Measurements from ENCODE around the gene TMPO. TPM values are rescaled to one million over a fixed set of nuclear protein-coding genes. Genes with fewer than 3 reads are reported as not detected.

TMPO gene
- total and polyA plus RNA-seq, 10 of the 15 experiments (the other 5 are each of a cell fraction or from before 2014, with no cell fraction given), result 79.8 to 246 (median 179) TPM

DNA sequence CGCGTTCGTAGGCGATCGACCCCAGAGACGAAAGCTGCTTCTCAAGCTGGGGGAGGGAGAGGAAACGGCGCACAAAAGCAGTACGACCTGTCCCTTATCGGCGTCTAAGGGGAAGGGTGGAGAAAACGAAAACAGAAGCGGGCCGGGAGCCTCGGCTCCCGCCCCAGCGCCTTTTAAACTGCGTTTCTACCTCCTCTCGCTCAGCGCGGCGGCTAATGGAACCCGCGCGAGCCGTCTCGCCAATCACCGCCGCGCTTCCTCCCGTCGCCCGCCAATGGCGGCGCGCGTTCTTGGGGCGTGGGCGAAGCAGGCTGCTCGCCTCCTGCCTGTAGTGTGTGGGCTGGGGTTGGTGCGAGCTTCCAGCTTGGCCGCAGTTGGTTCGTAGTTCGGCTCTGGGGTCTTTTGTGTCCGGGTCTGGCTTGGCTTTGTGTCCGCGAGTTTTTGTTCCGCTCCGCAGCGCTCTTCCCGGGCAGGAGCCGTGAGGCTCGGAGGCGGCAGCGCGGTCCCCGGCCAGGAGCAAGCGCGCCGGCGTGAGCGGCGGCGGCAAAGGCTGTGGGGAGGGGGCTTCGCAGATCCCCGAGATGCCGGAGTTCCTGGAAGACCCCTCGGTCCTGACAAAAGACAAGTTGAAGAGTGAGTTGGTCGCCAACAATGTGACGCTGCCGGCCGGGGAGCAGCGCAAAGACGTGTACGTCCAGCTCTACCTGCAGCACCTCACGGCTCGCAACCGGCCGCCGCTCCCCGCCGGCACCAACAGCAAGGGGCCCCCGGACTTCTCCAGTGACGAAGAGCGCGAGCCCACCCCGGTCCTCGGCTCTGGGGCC lies at the start of gene TMPO (continued):
- peak; percentile 79 for TF ChIP-seq CBFB (IDR thresholded peaks at IDR 0.05; ENCODE audit: low read depth)
- peak; percentile 70 for TF ChIP-seq NFYA (IDR thresholded peaks at IDR 0.05; ENCODE audit: borderline replicate concordance, low read depth, low read length)
- TF ChIP-seq NR2C1 (IDR thresholded peaks at IDR 0.05), result no peak
- TF ChIP-seq, protein P1, sequence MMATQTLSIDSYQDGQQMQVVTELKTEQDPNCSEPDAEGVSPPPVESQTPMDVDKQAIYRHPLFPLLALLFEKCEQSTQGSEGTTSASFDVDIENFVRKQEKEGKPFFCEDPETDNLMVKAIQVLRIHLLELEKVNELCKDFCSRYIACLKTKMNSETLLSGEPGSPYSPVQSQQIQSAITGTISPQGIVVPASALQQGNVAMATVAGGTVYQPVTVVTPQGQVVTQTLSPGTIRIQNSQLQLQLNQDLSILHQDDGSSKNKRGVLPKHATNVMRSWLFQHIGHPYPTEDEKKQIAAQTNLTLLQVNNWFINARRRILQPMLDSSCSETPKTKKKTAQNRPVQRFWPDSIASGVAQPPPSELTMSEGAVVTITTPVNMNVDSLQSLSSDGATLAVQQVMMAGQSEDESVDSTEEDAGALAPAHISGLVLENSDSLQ (IDR thresholded peaks at IDR 0.05), result no peak
- no peak for TF ChIP-seq NRF1 (conservative IDR thresholded peaks at IDR 0.05; ENCODE audit: low read depth, low read length)
- no peak for TF ChIP-seq ZNF217 (IDR thresholded peaks at IDR 0.05)
- no peak for TF ChIP-seq FOXK2 (IDR thresholded peaks at IDR 0.05)
- TF ChIP-seq KAT2A (conservative IDR thresholded peaks at IDR 0.05; ENCODE audit: control insufficient read depth, low read depth, low read length), result no peak
- TF ChIP-seq, protein P2, sequence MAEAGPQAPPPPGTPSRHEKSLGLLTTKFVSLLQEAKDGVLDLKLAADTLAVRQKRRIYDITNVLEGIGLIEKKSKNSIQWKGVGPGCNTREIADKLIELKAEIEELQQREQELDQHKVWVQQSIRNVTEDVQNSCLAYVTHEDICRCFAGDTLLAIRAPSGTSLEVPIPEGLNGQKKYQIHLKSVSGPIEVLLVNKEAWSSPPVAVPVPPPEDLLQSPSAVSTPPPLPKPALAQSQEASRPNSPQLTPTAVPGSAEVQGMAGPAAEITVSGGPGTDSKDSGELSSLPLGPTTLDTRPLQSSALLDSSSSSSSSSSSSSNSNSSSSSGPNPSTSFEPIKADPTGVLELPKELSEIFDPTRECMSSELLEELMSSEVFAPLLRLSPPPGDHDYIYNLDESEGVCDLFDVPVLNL (IDR thresholded peaks at IDR 0.05; ENCODE audit: low read depth, low read length), result peak; percentile 92
- TF ChIP-seq CREM (IDR thresholded peaks at IDR 0.05; ENCODE audit: low read depth), result 0 out of 2 replicates have a peak, but pooled peaks have one; percentile 26
- TF ChIP-seq CREB1 (IDR thresholded peaks at IDR 0.05; ENCODE audit: low read depth), result peak; percentile 60
- TF ChIP-seq, protein P3, sequence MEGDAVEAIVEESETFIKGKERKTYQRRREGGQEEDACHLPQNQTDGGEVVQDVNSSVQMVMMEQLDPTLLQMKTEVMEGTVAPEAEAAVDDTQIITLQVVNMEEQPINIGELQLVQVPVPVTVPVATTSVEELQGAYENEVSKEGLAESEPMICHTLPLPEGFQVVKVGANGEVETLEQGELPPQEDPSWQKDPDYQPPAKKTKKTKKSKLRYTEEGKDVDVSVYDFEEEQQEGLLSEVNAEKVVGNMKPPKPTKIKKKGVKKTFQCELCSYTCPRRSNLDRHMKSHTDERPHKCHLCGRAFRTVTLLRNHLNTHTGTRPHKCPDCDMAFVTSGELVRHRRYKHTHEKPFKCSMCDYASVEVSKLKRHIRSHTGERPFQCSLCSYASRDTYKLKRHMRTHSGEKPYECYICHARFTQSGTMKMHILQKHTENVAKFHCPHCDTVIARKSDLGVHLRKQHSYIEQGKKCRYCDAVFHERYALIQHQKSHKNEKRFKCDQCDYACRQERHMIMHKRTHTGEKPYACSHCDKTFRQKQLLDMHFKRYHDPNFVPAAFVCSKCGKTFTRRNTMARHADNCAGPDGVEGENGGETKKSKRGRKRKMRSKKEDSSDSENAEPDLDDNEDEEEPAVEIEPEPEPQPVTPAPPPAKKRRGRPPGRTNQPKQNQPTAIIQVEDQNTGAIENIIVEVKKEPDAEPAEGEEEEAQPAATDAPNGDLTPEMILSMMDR (IDR thresholded peaks at IDR 0.05 in 2 of 3, conservative IDR thresholded peaks at IDR 0.05 in 1 of 3; ENCODE audit: control insufficient read depth in 2 of 3, extremely low read depth in 1 of 3, insufficient read depth in 1 of 3, low read depth in 3 of 3, low read length in 3 of 3), result no peak
- TF ChIP-seq, protein P4, sequence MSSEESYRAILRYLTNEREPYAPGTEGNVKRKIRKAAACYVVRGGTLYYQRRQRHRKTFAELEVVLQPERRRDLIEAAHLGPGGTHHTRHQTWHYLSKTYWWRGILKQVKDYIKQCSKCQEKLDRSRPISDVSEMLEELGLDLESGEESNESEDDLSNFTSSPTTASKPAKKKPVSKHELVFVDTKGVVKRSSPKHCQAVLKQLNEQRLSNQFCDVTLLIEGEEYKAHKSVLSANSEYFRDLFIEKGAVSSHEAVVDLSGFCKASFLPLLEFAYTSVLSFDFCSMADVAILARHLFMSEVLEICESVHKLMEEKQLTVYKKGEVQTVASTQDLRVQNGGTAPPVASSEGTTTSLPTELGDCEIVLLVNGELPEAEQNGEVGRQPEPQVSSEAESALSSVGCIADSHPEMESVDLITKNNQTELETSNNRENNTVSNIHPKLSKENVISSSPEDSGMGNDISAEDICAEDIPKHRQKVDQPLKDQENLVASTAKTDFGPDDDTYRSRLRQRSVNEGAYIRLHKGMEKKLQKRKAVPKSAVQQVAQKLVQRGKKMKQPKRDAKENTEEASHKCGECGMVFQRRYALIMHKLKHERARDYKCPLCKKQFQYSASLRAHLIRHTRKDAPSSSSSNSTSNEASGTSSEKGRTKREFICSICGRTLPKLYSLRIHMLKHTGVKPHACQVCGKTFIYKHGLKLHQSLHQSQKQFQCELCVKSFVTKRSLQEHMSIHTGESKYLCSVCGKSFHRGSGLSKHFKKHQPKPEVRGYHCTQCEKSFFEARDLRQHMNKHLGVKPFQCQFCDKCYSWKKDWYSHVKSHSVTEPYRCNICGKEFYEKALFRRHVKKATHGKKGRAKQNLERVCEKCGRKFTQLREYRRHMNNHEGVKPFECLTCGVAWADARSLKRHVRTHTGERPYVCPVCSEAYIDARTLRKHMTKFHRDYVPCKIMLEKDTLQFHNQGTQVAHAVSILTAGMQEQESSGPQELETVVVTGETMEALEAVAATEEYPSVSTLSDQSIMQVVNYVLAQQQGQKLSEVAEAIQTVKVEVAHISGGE (CRISPR knock-in tag; IDR thresholded peaks at IDR 0.05), result no peak

All from GM12878 (cell line).